ENCODE results near the gene KLHDC10. TPM values are rescaled to one million over a fixed set of nuclear protein-coding genes. Genes with fewer than 3 reads are reported as not detected.

KLHDC10 gene
- total and polyA plus RNA-seq, 2 donors (not counting 3 experiments of a cell fraction or from before 2014, with no cell fraction given): 14.9 to 31.3 TPM

GRCh38 chr7:130129011-130129411, 58.7 kb downstream of the KLHDC10 start:
- H3K4me2 ChIP-seq (ENCODE audit: insufficient read depth, low read length): no peak overlapping the region
- H4K20me1 ChIP-seq (replicated peaks; ENCODE audit: control insufficient read depth, extremely low read depth, insufficient read depth, low read length): no peaks in the 10 kb centered on the region
- intact Hi-C loops (cut with micrococcal nuclease) (no loop called here), dilution Hi-C loops (cut with MboI; ENCODE audit: extremely low pct_ligation_motif_present, low sequenced_read_pairs) (no loop called here)
- no peaks in the 10 kb centered on the region for H3K27me3 ChIP-seq (ENCODE audit: control insufficient read depth in 2 of 2, insufficient read depth in 2 of 2, low read length in 2 of 2)
- H3K36me3 ChIP-seq (ENCODE audit: control insufficient read depth in 2 of 2, extremely low read depth in 1 of 2, insufficient read depth in 2 of 2, low read length in 2 of 2): peaks cover 10 to 15% of the 10 kb centered on the region in 2 experiments
- DNase-seq (ENCODE audit: low read depth, low spot score) (no peak), FAIRE-seq (no peak)
- H3K9me1 ChIP-seq (replicated peaks; ENCODE audit: control insufficient read depth, extremely low read depth, insufficient read depth, low read length): no peaks in the 10 kb centered on the region
- H3K9ac ChIP-seq (replicated peaks; ENCODE audit: extremely low read depth, insufficient read depth, low read length): no peak overlapping the region
- H3K4me1 ChIP-seq (ENCODE audit: control insufficient read depth, extremely low read depth, insufficient read depth, low read length): no peaks in the 10 kb centered on the region
- no peak overlapping the region for H2AFZ ChIP-seq (ENCODE audit: low read depth, low read length)
- no peak overlapping the region for H3K27ac ChIP-seq (ENCODE audit: insufficient read depth, low read depth, low read length)
- no peak overlapping the region for H3K4me3 ChIP-seq (replicated peaks in 1 of 3; ENCODE audit: insufficient read depth in 1 of 3, low read depth in 1 of 3, low read length in 3 of 3)
- ChIA-PET POLR2A (interaction anchor here (0.7 kb wide), 1 partner anchor 75 kb away, joined by 5 read pairs; no protein-coding TSS in a partner anchor), CTCF (interaction anchor here (1.0 to 2.1 kb wide), 2 partner anchors 57 to 173 kb away, joined by 3 to 13 read pairs; no protein-coding TSS in a partner anchor)
- BruUV-seq (replicated peaks): no TSS peak
- no peaks in the 10 kb centered on the region for H3K9me3 ChIP-seq (replicated peaks; ENCODE audit: control insufficient read depth, insufficient read depth, low read length)
- no peaks in the 10 kb centered on the region for H3K79me2 ChIP-seq (ENCODE audit: control insufficient read depth, insufficient read depth, low read length)
- TF ChIP-seq EZH2 (IDR thresholded peaks at IDR 0.05; ENCODE audit: borderline replicate concordance, low read depth, low read length, severe bottlenecking) (no peak), FOS (IDR thresholded peaks at IDR 0.05; ENCODE audit: borderline replicate concordance, insufficient read depth, low read length) (no peak), MAX (IDR thresholded peaks at IDR 0.05; ENCODE audit: insufficient read depth, insufficient read length) (no peak)

- no peak overlapping the region for H3K4me3 ChIP-seq (replicated peaks in 1 of 3; ENCODE audit: insufficient read depth in 1 of 3, low read depth in 1 of 3, low read length in 3 of 3)
- BruUV-seq (replicated peaks): TSS peak; percentile 8
- no peak overlapping the region for H2AFZ ChIP-seq (ENCODE audit: low read depth, low read length)
- no peaks in the 10 kb centered on the region for H3K79me2 ChIP-seq (ENCODE audit: control insufficient read depth, insufficient read depth, low read length)
- no peaks in the 10 kb centered on the region for H3K9me3 ChIP-seq (replicated peaks; ENCODE audit: control insufficient read depth, insufficient read depth, low read length)
- peaks cover 9 to 12% of the 10 kb centered on the region in 2 experiments for H3K36me3 ChIP-seq (ENCODE audit: control insufficient read depth in 2 of 2, extremely low read depth in 1 of 2, insufficient read depth in 2 of 2, low read length in 2 of 2)
- H3K4me2 ChIP-seq (ENCODE audit: insufficient read depth, low read length): no peak overlapping the region
- DNase-seq (ENCODE audit: low read depth, low spot score): no peak
- POLR2A ChIA-PET: no interaction called here
- H3K9ac ChIP-seq (replicated peaks; ENCODE audit: extremely low read depth, insufficient read depth, low read length): no peak overlapping the region
- intact Hi-C loops (cut with micrococcal nuclease) (no loop called here), dilution Hi-C loops (cut with MboI; ENCODE audit: extremely low pct_ligation_motif_present, low sequenced_read_pairs) (no loop called here)
- CTCF ChIA-PET: interaction anchor here (0.8 kb wide), 1 partner anchor 61 kb away, joined by 3 read pairs; the partner anchor contains the start of gene KLHDC10
- no peak overlapping the region for H3K27ac ChIP-seq (ENCODE audit: insufficient read depth, low read depth, low read length)
- H3K4me1 ChIP-seq (ENCODE audit: control insufficient read depth, extremely low read depth, insufficient read depth, low read length): no peaks in the 10 kb centered on the region
- TF ChIP-seq MYC (IDR thresholded peaks at IDR 0.05; ENCODE audit: low read depth, low read length) (no peak), POLR2A (IDR thresholded peaks at IDR 0.05; ENCODE audit: low read depth, low read length) (no peak), EZH2 (IDR thresholded peaks at IDR 0.05; ENCODE audit: borderline replicate concordance, low read depth, low read length, severe bottlenecking) (no peak), MAX (IDR thresholded peaks at IDR 0.05; ENCODE audit: insufficient read depth, insufficient read length) (no peak), GATA2 (IDR thresholded peaks at IDR 0.05; ENCODE audit: insufficient read depth, insufficient read length, low read depth, low read length) (no peak)
- H4K20me1 ChIP-seq (replicated peaks; ENCODE audit: control insufficient read depth, extremely low read depth, insufficient read depth, low read length): no peaks in the 10 kb centered on the region
- FAIRE-seq: no peak
- H3K9me1 ChIP-seq (replicated peaks; ENCODE audit: control insufficient read depth, extremely low read depth, insufficient read depth, low read length): no peaks in the 10 kb centered on the region
- H3K27me3 ChIP-seq (ENCODE audit: control insufficient read depth in 2 of 2, insufficient read depth in 2 of 2, low read length in 2 of 2): no peaks in the 10 kb centered on the region
These were observed 61.0 kb downstream of the KLHDC10 start for GRCh38 chr7:130131191-130131834.

Data from endothelial cell of umbilical vein (primary cell).